GM12892 (cell line): Measurements from ENCODE around the gene CIDEB.

Experiments
- POLR2A ChIP-seq: IDR thresholded peaks from 2 replicates; pipeline ENCODE4 v1.6.1; 2011; ENCODE audit warnings: low read depth, low read length, control low read depth
- POLR2AphosphoS5 ChIP-seq: IDR thresholded peaks from 2 replicates; pipeline ENCODE4 v1.6.1; 2011; ENCODE audit warnings: low read depth, low read length, control low read depth

DNA sequence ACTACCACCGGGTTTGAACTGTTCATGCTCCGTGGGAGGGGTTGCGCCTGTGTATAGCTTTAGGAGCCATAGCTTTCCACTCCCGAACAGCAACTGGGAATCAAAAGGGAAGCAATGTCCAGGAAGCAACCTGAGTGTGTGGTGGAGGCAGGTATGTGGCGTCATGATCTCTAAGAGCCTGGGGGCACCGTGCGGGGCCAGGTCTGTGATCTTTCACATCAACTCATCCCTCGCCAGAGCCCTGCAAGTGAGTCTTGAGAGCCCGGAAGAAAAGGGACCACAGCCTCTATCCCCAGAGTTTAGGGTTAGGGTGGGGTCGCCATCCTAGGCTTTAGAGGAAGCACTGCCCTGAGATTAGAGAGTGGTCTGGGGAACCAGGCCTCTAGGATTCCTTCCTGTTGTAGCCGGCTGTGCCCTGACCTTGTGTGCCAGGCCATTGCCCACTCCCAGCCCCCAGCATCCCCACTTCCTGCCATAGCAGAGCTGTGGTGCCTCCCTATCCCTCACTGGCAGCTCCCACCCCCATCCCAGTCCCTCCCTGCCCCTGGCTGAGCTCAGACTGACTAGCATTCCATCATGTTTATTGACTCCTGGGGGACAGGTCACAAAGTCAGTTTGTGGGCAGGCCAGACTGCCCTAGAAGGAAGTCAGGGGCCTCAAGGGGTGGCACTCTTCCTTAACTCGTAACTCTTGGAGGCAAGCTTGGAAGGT, 27.8 kb upstream of the CIDEB start:
- no peak for TF ChIP-seq POLR2A
- no peak for TF ChIP-seq POLR2AphosphoS5
